NCI-H526 treated with DMSO at 0.1 percent for 48 hours (cell line): ENCODE data around the gene RTP4.

Experiments used
- DNase-seq: peaks from one replicate; lab custom pipeline; 2025; lab: John Stamatoyannopoulos, UW

Gene RTP4

GRCh38 chr3:187370051-187370450 is 1.9 kb downstream of the RTP4 start:
- DNase-seq: no peak

DNA sequence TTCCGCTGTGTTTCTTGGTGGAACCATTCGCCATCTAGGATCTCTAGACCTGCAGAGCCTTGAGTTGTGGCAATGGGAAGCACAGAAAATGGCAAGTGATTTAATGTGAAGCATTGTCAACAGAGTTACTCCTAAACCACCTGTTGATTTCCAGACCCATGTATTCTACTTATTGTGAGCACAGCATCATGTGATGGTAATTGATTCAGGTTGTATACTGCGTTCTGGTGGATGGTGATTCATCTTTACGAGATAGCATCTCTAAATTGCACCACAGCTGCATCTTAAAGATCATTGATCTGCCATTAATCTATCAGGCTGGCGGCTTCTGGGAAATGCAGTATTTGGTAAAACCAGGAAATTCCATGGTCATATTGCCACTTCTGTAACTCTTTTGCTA is 7.4 kb downstream of the RTP4 start:
- no peak for DNase-seq

GRCh38 chr3:187377842-187378241 is 9.7 kb downstream of the RTP4 start:
- DNase-seq: no peak

DNA sequence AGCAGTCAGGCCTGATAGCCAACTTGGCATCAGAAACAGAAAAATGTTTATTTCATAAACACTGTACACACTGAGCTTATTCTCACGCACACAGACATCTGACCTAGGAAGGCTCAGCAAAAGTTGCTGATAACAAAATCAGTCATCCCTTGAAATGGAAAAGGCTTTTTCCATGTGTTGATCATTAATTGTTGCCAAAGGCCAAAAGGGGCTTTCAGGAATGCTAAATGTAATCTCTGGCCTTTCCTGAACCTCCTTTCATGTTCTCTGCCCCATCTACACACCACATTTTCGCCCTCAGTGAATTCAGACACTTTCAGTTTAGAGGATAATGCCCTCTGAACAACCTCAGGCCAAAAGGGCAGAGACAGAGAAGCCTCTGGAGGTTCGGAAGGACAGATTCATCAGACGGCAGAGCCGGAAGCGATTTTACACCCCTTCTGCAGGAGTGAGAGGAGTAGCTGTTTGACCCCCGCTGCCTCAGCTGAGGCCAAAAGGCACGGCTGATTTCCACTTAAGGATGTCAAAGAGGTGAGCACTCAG is 14.5 kb downstream of the RTP4 start:
- no peak for DNase-seq

- no peak for DNase-seq
These were observed 15.1 kb downstream of the RTP4 start for GRCh38 chr3:187383246-187383645.

DNA sequence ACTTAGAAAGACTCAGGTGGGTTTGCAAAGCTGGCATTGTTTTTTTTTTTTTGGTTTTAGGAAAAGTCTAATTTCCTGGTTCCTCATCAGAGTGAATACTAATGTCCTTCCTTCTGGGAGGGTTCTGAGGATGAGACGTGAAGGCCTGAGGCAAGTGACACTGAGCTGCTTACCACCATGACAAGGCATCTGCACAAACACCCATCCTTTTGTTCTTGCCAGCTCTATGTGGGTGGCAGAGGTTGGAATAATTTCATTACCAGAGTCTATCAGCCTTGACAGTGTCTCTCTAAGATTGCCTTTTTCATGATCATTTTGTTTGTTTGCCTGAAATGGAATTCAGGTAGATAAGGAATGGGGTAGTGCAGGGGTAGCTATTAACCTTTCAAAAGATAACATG is 17.1 kb downstream of the RTP4 start:
- DNase-seq: no peak

- no peak for DNase-seq
These were observed 28.5 kb downstream of the RTP4 start for GRCh38 chr3:187396661-187397060.

GRCh38 chr3:187398955-187399354 is 30.8 kb downstream of the RTP4 start:
- DNase-seq: no peak

- no peak for DNase-seq
These were observed 32.6 kb downstream of the RTP4 start for GRCh38 chr3:187400756-187401155.

DNA sequence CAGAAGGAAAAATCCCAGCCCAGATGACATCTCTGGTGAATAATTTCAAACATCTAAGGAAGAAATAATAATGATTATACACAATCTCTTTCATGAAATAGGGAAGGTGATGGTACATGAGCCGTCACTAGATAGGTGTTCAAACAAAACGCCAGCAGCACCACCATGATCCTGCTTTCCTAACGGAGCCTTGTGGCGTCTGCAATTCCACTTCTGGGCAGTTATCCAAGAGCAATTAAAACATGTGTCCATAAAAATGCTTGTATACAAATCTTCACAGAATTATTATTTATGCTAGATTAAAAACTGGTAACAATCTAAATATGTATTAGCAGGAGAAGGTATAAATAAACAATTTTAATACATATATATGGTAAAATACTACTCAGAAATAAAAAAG is 33.7 kb downstream of the RTP4 start:
- DNase-seq: no peak

DNA sequence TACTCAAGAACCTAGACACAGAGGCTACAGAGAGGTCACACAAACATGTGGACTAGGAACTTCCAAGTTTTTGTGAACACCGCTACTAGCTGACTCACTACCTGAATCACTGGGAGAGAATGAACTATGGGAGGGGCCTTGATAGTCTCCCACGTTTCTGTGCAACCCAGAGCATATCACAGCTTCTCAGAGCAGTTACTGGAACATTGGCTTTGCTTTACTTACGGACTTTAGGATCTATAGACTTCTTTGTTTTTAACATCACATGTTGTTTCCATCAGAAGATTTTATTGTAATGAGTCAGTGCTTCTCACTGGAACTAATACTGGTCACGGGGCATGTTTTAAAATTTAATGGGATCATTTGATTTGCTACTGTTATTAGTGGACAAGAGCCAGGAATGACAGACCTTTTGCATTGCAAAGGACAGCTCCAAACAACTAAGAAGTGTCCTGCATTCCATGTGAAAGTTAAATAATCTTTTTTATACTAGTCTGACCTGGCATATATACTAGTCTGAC is 35.6 kb downstream of the RTP4 start:
- no peak for DNase-seq

DNA sequence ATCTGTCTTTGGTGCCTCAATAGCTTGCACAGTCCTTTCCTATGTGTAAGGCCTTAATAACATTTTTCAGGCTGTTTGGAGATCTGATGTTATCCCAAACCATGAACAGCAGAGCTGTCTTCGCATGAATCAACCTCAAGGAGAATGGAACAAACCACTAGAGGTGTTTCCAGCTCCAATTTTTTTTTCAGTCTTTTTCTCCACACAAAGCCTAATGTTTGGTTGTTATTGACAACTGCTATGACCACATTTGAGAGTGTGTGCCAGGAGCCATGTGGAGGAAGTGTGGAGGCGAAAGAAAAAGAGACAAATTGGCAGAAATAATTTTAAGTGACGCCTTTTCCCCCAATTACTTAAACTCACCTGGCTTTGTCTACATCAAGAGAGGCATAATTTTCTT is 38.7 kb downstream of the RTP4 start:
- DNase-seq: no peak

DNA sequence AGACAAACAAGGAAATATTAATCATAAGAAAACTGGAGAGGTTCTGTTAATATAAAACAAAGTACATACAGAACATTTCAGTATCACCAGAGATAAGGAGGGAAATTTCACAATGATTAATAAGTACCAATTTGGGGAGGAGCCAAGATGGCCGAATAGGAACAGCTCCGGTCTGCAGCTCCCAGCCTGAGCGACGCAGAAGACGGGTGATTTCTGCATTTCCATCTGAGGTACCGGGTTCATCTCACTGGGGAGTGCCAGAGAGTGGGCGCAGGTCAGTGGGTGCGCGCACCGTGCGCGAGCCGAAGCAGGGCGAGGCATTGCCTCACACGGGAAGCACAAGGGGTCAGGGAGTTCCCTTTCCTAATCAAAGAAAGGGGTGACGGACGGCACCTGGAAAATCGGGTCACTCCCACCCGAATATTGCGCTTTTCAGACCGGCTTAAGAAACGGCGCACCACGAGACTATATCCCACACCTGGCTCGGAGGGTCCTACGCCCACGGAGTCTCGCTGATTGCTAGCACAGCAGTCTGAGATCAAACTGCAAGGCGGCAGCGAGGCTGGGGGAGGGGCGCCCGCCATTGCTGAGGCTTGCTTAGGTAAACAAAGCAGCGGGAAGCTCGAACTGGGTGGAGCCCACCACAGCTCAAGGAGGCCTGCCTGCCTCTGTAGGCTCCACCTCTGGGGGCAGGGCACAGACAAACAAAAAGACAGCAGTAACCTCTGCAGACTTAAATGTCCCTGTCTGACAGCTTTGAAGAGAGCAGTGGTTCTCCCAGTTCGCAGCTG is 44.0 kb downstream of the RTP4 start:
- peak; percentile 4 for DNase-seq
